ENCODE measurements around the gene PI4KA.

DNA sequence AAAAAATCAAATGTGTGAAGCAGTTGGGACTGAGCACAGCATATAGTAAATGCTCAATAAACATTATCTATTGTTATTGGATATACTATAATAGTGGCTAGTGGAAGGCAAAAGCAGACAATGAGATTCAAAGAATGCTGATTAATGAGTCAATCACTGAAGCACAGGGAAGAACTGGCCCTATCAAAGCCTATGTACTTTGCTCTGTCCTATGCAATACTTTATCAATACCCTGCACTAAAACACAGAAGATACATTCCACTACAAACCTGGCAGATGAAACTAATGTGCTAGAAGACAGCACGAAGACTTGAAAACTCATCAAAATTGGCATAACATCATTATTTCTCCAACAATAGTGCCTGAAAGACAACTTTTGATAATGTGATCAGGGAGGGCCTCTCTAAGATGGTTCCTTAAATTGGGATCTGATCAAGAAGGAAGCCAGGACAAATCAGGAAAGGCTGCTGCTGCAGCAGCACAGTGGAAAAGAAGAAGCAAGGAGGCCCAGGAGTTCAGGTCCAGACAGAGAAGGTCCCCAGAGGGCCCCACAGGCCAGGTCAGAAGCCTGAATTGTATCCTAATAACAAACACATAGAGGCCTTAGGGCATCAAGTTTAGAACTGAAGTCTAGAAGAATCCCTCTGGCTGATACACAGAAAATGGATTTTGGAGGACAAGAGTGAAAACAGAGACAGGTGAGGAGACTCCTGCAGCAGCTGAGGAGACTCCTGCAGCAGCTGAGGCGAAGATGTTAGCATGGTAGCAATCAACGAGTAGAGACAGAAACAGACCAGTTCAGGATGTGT is 18.6 kb downstream of the PI4KA start:
- no peak for TF ChIP-seq CTCF (IDR thresholded peaks at IDR 0.05)
- TF ChIP-seq POLR2A (IDR thresholded peaks at IDR 0.05), result no peak

All from right lobe of liver (tissue), 4 donors.